Osteocyte (in vitro differentiated cells): ENCODE results near the gene AMPD2. TPM values are rescaled to one million over a fixed set of nuclear protein-coding genes. Genes with fewer than 3 reads are reported as not detected.

ENCODE experiments used
- DNase-seq: peaks from one replicate; pipeline ENCODE4 v3.0.0; 2021; ENCODE audit warnings: mixed read lengths; ENCODE audit not compliant: unreplicated experiment; ENCODE audit errors: extremely low spot score
- H3K27ac Mint-ChIP-seq: one replicate; pipeline ENCODE4 v1.8.0; 2021; ENCODE audit warnings: mild to moderate bottlenecking, mixed read lengths; ENCODE audit not compliant: unreplicated experiment
- H3K27me3 Mint-ChIP-seq: one replicate; pipeline ENCODE4 v1.8.0; 2021; ENCODE audit warnings: mixed read lengths; ENCODE audit not compliant: unreplicated experiment
- H3K36me3 Mint-ChIP-seq: one replicate; pipeline ENCODE4 v1.8.0; 2021; ENCODE audit warnings: mixed read lengths; ENCODE audit not compliant: unreplicated experiment
- H3K4me1 Mint-ChIP-seq: one replicate; pipeline ENCODE4 v1.8.0; 2021; ENCODE audit warnings: mixed read lengths; ENCODE audit not compliant: unreplicated experiment
- H3K4me3 Mint-ChIP-seq: one replicate; pipeline ENCODE4 v1.8.0; 2021; ENCODE audit warnings: mild to moderate bottlenecking, moderate library complexity, mixed read lengths; ENCODE audit not compliant: unreplicated experiment
- H3K9me3 Mint-ChIP-seq: one replicate; pipeline ENCODE4 v1.8.0; 2021; ENCODE audit warnings: mixed read lengths; ENCODE audit not compliant: unreplicated experiment
- total RNA-seq: library from RNA; stranded (reverse); gene quantifications from 2 replicates; pipeline ENCODE4 v1.2.1, GENCODE V29; 2021
- TF ChIP-seq, protein P1 (sequence below): fragments of 200-600 bp; sonication (generic); IDR thresholded peaks from 2 replicates; pipeline ENCODE4 v1.5.0; 2021; ENCODE audit warnings: antibody characterized with exemption, mild to moderate bottlenecking, moderate library complexity

The AMPD2 gene
- total RNA-seq, 1 donor from 2014 or later: 64.0 TPM

DNA sequence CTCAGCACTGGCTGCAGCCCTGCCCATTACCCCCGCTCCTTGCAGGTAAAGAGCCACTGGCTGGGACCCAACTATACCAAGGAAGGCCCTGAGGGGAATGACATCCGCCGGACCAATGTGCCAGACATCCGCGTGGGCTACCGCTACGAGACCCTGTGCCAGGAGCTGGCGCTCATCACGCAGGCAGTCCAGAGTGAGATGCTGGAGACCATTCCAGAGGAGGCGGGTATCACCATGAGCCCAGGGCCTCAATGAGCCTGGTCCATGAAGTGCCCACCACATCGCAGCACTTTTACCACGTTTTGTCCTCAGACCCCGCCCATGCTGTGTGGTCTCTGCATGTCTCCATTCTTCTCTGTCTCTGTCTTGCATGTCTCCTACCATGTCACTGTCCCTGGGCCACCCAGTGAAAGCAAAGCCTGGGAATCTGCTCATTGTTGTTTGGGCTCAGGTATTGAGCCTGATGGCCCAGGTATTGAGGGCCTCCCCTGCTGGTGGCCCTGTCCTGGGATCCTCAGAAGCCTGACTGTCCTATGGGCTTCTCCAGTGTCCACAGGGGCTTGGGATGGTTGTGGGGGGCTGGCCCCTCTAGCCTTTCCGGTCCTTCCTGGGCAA, 11.4 kb downstream of the AMPD2 start:
- Mint-ChIP-seq H3K27ac (no peak overlapping the region), H3K36me3 (peaks cover 36% of the 10 kb centered on the region), H3K4me1 (peaks cover 5% of the 10 kb centered on the region), H3K4me3 (no peak overlapping the region), H3K9me3 (no peaks in the 10 kb centered on the region), H3K27me3 (no peaks in the 10 kb centered on the region)
- TF ChIP-seq, protein P1, sequence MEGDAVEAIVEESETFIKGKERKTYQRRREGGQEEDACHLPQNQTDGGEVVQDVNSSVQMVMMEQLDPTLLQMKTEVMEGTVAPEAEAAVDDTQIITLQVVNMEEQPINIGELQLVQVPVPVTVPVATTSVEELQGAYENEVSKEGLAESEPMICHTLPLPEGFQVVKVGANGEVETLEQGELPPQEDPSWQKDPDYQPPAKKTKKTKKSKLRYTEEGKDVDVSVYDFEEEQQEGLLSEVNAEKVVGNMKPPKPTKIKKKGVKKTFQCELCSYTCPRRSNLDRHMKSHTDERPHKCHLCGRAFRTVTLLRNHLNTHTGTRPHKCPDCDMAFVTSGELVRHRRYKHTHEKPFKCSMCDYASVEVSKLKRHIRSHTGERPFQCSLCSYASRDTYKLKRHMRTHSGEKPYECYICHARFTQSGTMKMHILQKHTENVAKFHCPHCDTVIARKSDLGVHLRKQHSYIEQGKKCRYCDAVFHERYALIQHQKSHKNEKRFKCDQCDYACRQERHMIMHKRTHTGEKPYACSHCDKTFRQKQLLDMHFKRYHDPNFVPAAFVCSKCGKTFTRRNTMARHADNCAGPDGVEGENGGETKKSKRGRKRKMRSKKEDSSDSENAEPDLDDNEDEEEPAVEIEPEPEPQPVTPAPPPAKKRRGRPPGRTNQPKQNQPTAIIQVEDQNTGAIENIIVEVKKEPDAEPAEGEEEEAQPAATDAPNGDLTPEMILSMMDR: no peak
- peak; percentile 75 for DNase-seq

DNA sequence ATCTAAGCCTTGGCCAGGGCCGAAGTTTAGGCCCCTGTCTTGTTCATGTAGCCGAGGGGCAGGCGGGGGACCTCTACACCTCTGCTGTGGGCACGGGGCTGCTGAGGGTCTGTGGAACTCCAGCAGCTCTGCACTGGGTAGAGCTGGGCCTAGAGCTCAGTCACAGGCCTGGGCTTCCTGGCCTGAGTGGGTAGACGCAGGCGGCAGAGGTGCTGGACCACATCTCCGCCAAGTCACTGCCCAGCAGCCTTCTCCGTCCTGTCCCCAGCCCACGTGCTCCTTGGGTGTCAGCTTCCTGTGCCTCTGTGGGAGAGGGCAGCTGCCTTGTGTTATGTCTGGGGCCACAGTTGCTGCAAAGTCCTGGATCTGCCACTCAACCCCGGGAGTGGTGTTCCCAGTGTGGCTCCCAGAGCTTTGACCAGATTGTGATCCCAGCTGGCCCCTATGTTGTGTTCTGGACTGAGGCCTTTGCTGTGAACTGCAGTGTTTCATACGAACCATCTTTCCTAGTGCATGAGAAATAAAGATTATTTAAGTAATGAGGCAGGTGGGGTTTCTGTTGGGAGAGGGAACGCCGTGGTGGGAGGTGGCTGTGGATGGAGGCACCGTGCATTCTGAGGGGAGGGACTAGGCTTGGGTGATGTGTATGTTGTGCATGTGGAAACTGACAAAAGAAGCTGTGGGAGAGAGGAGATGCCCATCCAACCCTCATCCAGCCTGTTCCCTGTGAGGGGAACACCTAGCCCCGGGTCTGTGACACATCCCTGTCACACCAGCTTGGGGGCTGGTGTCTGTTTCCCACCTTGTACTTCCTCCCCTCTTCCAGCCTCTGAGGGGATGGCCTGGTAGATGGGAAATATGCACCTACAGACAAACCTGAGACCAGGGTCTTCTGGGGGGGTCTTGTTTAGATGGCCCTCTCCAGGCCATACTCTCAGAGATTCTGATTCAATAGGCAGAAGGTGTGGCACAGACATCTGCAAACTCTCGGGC, 12.2 kb downstream of the AMPD2 start:
- peak; percentile 77 for DNase-seq
- H3K4me3 Mint-ChIP-seq: no peak overlapping the region
- H3K9me3 Mint-ChIP-seq: no peaks in the 10 kb centered on the region

DNA sequence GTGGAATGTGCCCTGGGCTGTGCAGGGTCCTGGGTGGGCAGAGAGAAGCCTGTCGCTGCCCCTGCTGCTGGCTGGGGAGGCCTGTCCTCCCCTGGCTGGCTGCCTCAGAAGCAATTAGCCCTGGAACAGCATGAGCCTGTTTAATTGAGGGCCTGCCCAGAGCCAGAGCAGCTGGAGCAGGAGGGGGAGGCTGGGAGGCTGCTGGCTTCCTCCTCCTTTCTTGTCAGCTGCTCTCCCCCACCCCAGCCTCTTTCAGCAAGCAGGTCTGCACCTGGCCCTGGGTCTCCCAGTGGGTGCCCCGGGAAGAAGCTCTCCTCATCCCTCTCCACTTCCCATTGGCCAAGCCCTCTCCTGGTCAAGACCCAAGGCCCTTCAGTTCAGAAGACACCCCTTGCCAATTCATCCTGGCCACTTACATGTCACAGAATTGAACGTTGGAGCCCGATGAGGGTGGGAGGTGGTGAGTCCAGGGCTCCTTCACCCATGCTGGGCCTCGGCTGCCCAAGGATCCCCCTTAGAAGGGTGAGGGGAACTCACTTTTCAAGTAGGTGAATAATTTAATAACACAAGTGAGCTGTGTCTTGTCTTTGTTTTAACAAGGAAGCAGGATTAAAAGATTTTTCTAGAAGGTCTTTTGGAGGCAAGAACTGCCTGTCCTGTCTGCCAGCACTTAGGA, 13.2 kb downstream of the AMPD2 start:
- H3K36me3 Mint-ChIP-seq: peaks cover 26% of the 10 kb centered on the region

More for the DNA sequence above, 12.2 kb downstream of the AMPD2 start:
- no peak overlapping the region for H3K27ac Mint-ChIP-seq
- H3K27me3 Mint-ChIP-seq: no peaks in the 10 kb centered on the region
- H3K36me3 Mint-ChIP-seq: peaks cover 31% of the 10 kb centered on the region
- H3K4me1 Mint-ChIP-seq: peaks cover 12% of the 10 kb centered on the region
- TF ChIP-seq, protein P1: no peak

DNA sequence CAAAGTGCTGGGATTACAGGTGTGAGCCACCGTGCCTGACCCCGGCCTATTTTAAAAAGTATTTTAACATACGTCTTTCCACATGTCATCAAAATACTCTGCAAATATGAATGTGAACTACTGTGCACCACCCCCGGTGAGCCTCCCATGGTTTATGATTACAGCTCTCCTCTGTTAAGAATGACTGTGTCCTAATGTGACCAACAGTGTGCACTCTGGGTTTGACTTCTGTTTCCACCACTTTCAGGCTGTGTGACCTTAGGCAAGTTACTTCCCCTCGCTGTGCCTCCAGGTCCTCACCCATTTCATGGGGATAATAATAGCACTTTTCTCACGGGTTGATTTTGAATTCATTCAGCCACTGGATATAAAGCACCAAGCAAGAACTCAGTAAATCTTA, 14.7 kb downstream of the AMPD2 start:
- Mint-ChIP-seq H3K4me1 (peaks cover 12% of the 10 kb centered on the region), H3K27me3 (no peaks in the 10 kb centered on the region), H3K9me3 (no peaks in the 10 kb centered on the region), H3K36me3 (peaks cover 18% of the 10 kb centered on the region), H3K4me3 (no peak overlapping the region), H3K27ac (no peak overlapping the region)
- no peak for DNase-seq
- TF ChIP-seq, protein P1: no peak

More for the DNA sequence above, 13.2 kb downstream of the AMPD2 start:
- peaks cover 12% of the 10 kb centered on the region for H3K4me1 Mint-ChIP-seq
- TF ChIP-seq, protein P1: no peak
- no peak overlapping the region for H3K27ac Mint-ChIP-seq
- H3K27me3 Mint-ChIP-seq: no peaks in the 10 kb centered on the region
- no peaks in the 10 kb centered on the region for H3K9me3 Mint-ChIP-seq
- no peak for DNase-seq
- H3K4me3 Mint-ChIP-seq: no peak overlapping the region
